CD8-positive, alpha-beta memory T cell (primary cell): ENCODE measurements around the gene CD247. TPM values are rescaled to one million over a fixed set of nuclear protein-coding genes. Genes with fewer than 3 reads are reported as not detected.

Experiments
- CTCF ChIA-PET: fragments of 350-600 bp; sonication (Branson Sonifier 250); formaldehyde crosslinking; loops from one replicate; lab custom pipeline; 2021; ENCODE audit warnings: antibody characterized with exemption; lab: Charles Lee
- POLR2A ChIA-PET: fragments of 350-600 bp; sonication (Branson Sonifier 250); formaldehyde crosslinking; loops from one replicate; lab custom pipeline; 2021; ENCODE audit warnings: antibody characterized with exemption; lab: Charles Lee
- DNase-seq, 5 donors: peaks; one replicate each; pipeline versions ENCODE4 v3.0.0 to v3.0.0-alpha.2; 2020 to 2022; ENCODE audit warnings: mixed read lengths in 1 of 5
- H3K27ac ChIP-seq: one replicate; pipeline ENCODE4 v1.7.0; 2013; ENCODE audit warnings: low read depth, mild to moderate bottlenecking, low read length, moderate library complexity
- H3K27me3 ChIP-seq: 2 replicates; pipeline ENCODE4 v1.7.0; 2013; ENCODE audit warnings: low read length, mild to moderate bottlenecking; ENCODE audit not compliant: insufficient read depth, poor library complexity, severe bottlenecking
- H3K36me3 ChIP-seq: 2 replicates; pipeline ENCODE4 v1.7.0; 2013; ENCODE audit warnings: mild to moderate bottlenecking, low read length, moderate library complexity; ENCODE audit not compliant: insufficient read depth
- H3K4me1 ChIP-seq: 2 replicates; pipeline ENCODE4 v1.7.0; 2013; ENCODE audit warnings: mild to moderate bottlenecking, low read length, moderate library complexity; ENCODE audit not compliant: insufficient read depth
- H3K4me3 ChIP-seq: 2 replicates; pipeline ENCODE4 v1.7.0; 2013; ENCODE audit warnings: mild to moderate bottlenecking, low read length
- H3K9me3 ChIP-seq: 2 replicates; pipeline ENCODE4 v1.7.0; 2013; ENCODE audit warnings: mild to moderate bottlenecking, low read length
- H3K27ac Mint-ChIP-seq, 8 donors: one replicate each; pipeline ENCODE4 v1.8.0; 2020 to 2021; ENCODE audit warnings: mixed read lengths in 8 of 8, mild to moderate bottlenecking in 6 of 8, inconsistent platforms in 3 of 8, moderate library complexity in 3 of 8
- H3K27me3 Mint-ChIP-seq, 2 donors: one replicate each; pipeline ENCODE4 v1.8.0; 2020 to 2021; ENCODE audit warnings: mixed read lengths in 2 of 2, mild to moderate bottlenecking in 1 of 2, moderate library complexity in 1 of 2
- H3K36me3 Mint-ChIP-seq, 3 donors: one replicate each; pipeline ENCODE4 v1.8.0; 2020 to 2021; ENCODE audit warnings: mixed read lengths in 3 of 3, inconsistent platforms in 1 of 3, mild to moderate bottlenecking in 1 of 3
- H3K4me1 Mint-ChIP-seq, 3 donors: one replicate each; pipeline ENCODE4 v1.8.0; 2020 to 2021; ENCODE audit warnings: mixed read lengths in 3 of 3, inconsistent platforms in 1 of 3, mild to moderate bottlenecking in 1 of 3
- H3K4me3 Mint-ChIP-seq, 7 donors: one replicate each; pipeline ENCODE4 v1.8.0; 2020 to 2021; ENCODE audit warnings: mixed read lengths in 7 of 7, mild to moderate bottlenecking in 6 of 7, moderate library complexity in 4 of 7, inconsistent platforms in 2 of 7
- H3K9me3 Mint-ChIP-seq, 5 donors: one replicate each; pipeline ENCODE4 v1.8.0; 2020 to 2022; ENCODE audit warnings: mixed read lengths in 5 of 5, mild to moderate bottlenecking in 3 of 5, moderate library complexity in 2 of 5, inconsistent platforms in 1 of 5
- polyA plus RNA-seq: library from polyadenylated mRNA; unstranded; fragments of 300-500 nt; fragmentation: Illumina TruSeq; gene quantifications from one replicate; pipeline ENCODE4 v1.2.3, GENCODE V29; 2021
- total RNA-seq, 2 experiments: library from RNA; stranded (reverse); gene quantifications; one replicate each; pipeline ENCODE4 v1.2.3, GENCODE V29; 2021

The CD247 gene
- total and polyA plus RNA-seq, 3 experiments from 2014 or later: 130 to 395 (median 133) TPM

- Histone ChIP-seq H3K4me3 (no peak overlapping the region), H3K36me3 (no peaks in the 10 kb centered on the region), H3K9me3 (no peaks in the 10 kb centered on the region), H3K4me1 (no peaks in the 10 kb centered on the region), H3K27me3 (no peaks in the 10 kb centered on the region), H3K27ac (no peak overlapping the region)
- H3K4me1 Mint-ChIP-seq: peaks cover 4 to 22% (median 13%) of the 10 kb centered on the region in 3 donors
- peaks cover 0 to 13% (median 9%) of the 10 kb centered on the region in 3 donors for H3K36me3 Mint-ChIP-seq
- no peak for DNase-seq
- no peaks in the 10 kb centered on the region for H3K27me3 Mint-ChIP-seq
- CTCF ChIA-PET: interaction anchor here (1.1 to 1.4 kb wide), 3 partner anchors 138 to 271 kb away, joined by 4 read pairs; no protein-coding TSS in a partner anchor
- H3K9me3 Mint-ChIP-seq: no peaks in the 10 kb centered on the region
- POLR2A ChIA-PET: no interaction called here
- H3K4me3 Mint-ChIP-seq: peak overlapping the region in 1 of 7 donors; percentile 44
- H3K27ac Mint-ChIP-seq: no peak overlapping the region
Observed at GRCh38 chr1:167538657-167539056, 20.3 kb upstream of the CD247 start.

- peak; percentile 43 to 73 (median 57) for DNase-seq
- Mint-ChIP-seq H3K27ac (no peak overlapping the region), H3K27me3 (no peaks in the 10 kb centered on the region), H3K36me3 (peaks cover 0 to 5% (median 0%) of the 10 kb centered on the region in 3 donors), H3K4me3 (no peak overlapping the region), H3K4me1 (peaks cover under 1 to 4% (median 2%) of the 10 kb centered on the region in 3 donors), H3K9me3 (no peaks in the 10 kb centered on the region)
- Histone ChIP-seq H3K4me1 (no peaks in the 10 kb centered on the region), H3K9me3 (no peaks in the 10 kb centered on the region), H3K27ac (no peak overlapping the region), H3K27me3 (no peaks in the 10 kb centered on the region), H3K4me3 (no peak overlapping the region), H3K36me3 (no peaks in the 10 kb centered on the region)
- CTCF ChIA-PET: interaction anchor here (0.7 to 10.0 kb wide), 48 partner anchors 8 to 475 kb away, joined by 3 to 64 read pairs (median 5); partner anchors contain the start of genes CD247, CREG1 and POU2F1
- POLR2A ChIA-PET: interaction anchor here (0.6 to 0.8 kb wide), 2 partner anchors 13 to 20 kb away, joined by 3 to 4 read pairs; partner anchors contain the start of gene CREG1
Observed at GRCh38 chr1:167533851-167534300, 15.5 kb upstream of the CD247 start.

- Mint-ChIP-seq H3K27me3 (no peaks in the 10 kb centered on the region), H3K9me3 (no peaks in the 10 kb centered on the region), H3K4me3 (no peak overlapping the region), H3K27ac (no peak overlapping the region), H3K4me1 (no peaks in the 10 kb centered on the region), H3K36me3 (peaks cover 0 to 5% (median 0%) of the 10 kb centered on the region in 3 donors)
- no peak for DNase-seq
- ChIA-PET CTCF (interaction anchor here (0.7 to 10.0 kb wide), 42 partner anchors 9 to 474 kb away, joined by 3 to 64 read pairs (median 5); partner anchors contain the start of genes CD247, CREG1 and POU2F1), POLR2A (no interaction called here)
- Histone ChIP-seq H3K36me3 (no peaks in the 10 kb centered on the region), H3K9me3 (no peaks in the 10 kb centered on the region), H3K27me3 (no peaks in the 10 kb centered on the region), H3K4me1 (no peaks in the 10 kb centered on the region), H3K27ac (no peak overlapping the region), H3K4me3 (no peak overlapping the region)
Observed at GRCh38 chr1:167532964-167533824, 14.9 kb upstream of the CD247 start.

- H3K27ac Mint-ChIP-seq: no peak overlapping the region
- H3K4me1 ChIP-seq: no peaks in the 10 kb centered on the region
- no peaks in the 10 kb centered on the region for H3K27me3 Mint-ChIP-seq
- no peak overlapping the region for H3K4me3 Mint-ChIP-seq
- H3K4me3 ChIP-seq: no peak overlapping the region
- no peaks in the 10 kb centered on the region for H3K4me1 Mint-ChIP-seq
- no peaks in the 10 kb centered on the region for H3K27me3 ChIP-seq
- H3K9me3 ChIP-seq: no peaks in the 10 kb centered on the region
- no peak for DNase-seq
- no peaks in the 10 kb centered on the region for H3K36me3 ChIP-seq
- ChIA-PET POLR2A (no interaction called here), CTCF (interaction anchor here (1.1 to 10.0 kb wide), 16 partner anchors 9 to 285 kb away, joined by 3 to 64 read pairs (median 7); partner anchors contain the start of genes CD247 and CREG1)
- peaks cover 0 to 5% (median 0%) of the 10 kb centered on the region in 3 donors for H3K36me3 Mint-ChIP-seq
- H3K27ac ChIP-seq: no peak overlapping the region
- no peaks in the 10 kb centered on the region for H3K9me3 Mint-ChIP-seq
Observed at GRCh38 chr1:167532375-167532774, 14.0 kb upstream of the CD247 start.

GRCh38 chr1:167529829-167530474, 11.6 kb upstream of the CD247 start:
- Mint-ChIP-seq H3K4me3 (no peak overlapping the region), H3K9me3 (no peaks in the 10 kb centered on the region), H3K36me3 (peaks cover 0 to 1% (median 0%) of the 10 kb centered on the region in 3 donors), H3K27ac (peak overlapping the region in 2 of 8 donors; percentile 23 to 85), H3K4me1 (no peaks in the 10 kb centered on the region), H3K27me3 (no peaks in the 10 kb centered on the region)
- H3K27ac ChIP-seq: no peak overlapping the region
- H3K4me3 ChIP-seq: no peak overlapping the region
- ChIA-PET POLR2A (no interaction called here), CTCF (interaction anchor here (0.7 to 10.0 kb wide), 10 partner anchors 10 to 262 kb away, joined by 3 to 64 read pairs (median 4); partner anchors contain the start of gene CD247)
- no peaks in the 10 kb centered on the region for H3K36me3 ChIP-seq
- H3K4me1 ChIP-seq: no peaks in the 10 kb centered on the region
- H3K27me3 ChIP-seq: no peaks in the 10 kb centered on the region
- DNase-seq: no peak
- H3K9me3 ChIP-seq: no peaks in the 10 kb centered on the region

- Mint-ChIP-seq H3K27me3 (peaks cover 0 to 2% of the 10 kb centered on the region in 2 donors), H3K9me3 (no peaks in the 10 kb centered on the region), H3K27ac (no peak overlapping the region), H3K4me3 (no peak overlapping the region), H3K36me3 (peaks cover 0 to 1% (median 0%) of the 10 kb centered on the region in 3 donors), H3K4me1 (no peaks in the 10 kb centered on the region)
- DNase-seq: no peak
- ChIA-PET POLR2A (interaction anchor here (0.5 to 0.6 kb wide), 2 partner anchors 20 to 104 kb away, joined by 4 read pairs; no protein-coding TSS in a partner anchor), CTCF (interaction anchor here (1.0 to 10.0 kb wide), 4 partner anchors 11 to 302 kb away, joined by 3 to 64 read pairs (median 6); no protein-coding TSS in a partner anchor)
- no peak overlapping the region for H3K4me3 ChIP-seq
- H3K9me3 ChIP-seq: no peaks in the 10 kb centered on the region
- no peaks in the 10 kb centered on the region for H3K27me3 ChIP-seq
- no peaks in the 10 kb centered on the region for H3K36me3 ChIP-seq
- H3K27ac ChIP-seq: no peak overlapping the region
- no peaks in the 10 kb centered on the region for H3K4me1 ChIP-seq
Observed at GRCh38 chr1:167528057-167528728, 9.9 kb upstream of the CD247 start.

GRCh38 chr1:167526667-167527383, 8.5 kb upstream of the CD247 start:
- no peak for DNase-seq
- no peak overlapping the region for H3K4me3 Mint-ChIP-seq
- H3K27me3 Mint-ChIP-seq: peaks cover 0 to 2% of the 10 kb centered on the region in 2 donors
- H3K9me3 ChIP-seq: no peaks in the 10 kb centered on the region
- H3K36me3 Mint-ChIP-seq: no peaks in the 10 kb centered on the region
- ChIA-PET CTCF (interaction anchor here (0.9 kb wide), 2 partner anchors 13 to 14 kb away, joined by 3 to 4 read pairs; no protein-coding TSS in a partner anchor), POLR2A (interaction anchor here (0.7 kb wide), 1 partner anchor 95 kb away, joined by 9 read pairs; no protein-coding TSS in a partner anchor)
- no peak overlapping the region for H3K27ac Mint-ChIP-seq
- H3K27ac ChIP-seq: no peak overlapping the region
- no peaks in the 10 kb centered on the region for H3K27me3 ChIP-seq
- no peaks in the 10 kb centered on the region for H3K36me3 ChIP-seq
- no peaks in the 10 kb centered on the region for H3K4me1 Mint-ChIP-seq
- H3K4me1 ChIP-seq: no peaks in the 10 kb centered on the region
- no peaks in the 10 kb centered on the region for H3K9me3 Mint-ChIP-seq
- no peak overlapping the region for H3K4me3 ChIP-seq
